Activated naive CD8-positive, alpha-beta T cell treated with anti-CD3 and anti-CD28 coated beads, Interleukin-2, amount 50 U/mL, for 16 hours (primary cell): ENCODE results near the gene TP53TG3.
"Not testable (repeated sequence)": the region's sequence is repeated elsewhere in the genome, so short reads cannot be mapped to it uniquely, and the experiment has no call there.

Experiments
- DNase-seq: peaks from one replicate; pipeline ENCODE4 v3.0.0-alpha.2; 2020; ENCODE audit warnings: low read depth, low spot score

The TP53TG3 gene, protein sequence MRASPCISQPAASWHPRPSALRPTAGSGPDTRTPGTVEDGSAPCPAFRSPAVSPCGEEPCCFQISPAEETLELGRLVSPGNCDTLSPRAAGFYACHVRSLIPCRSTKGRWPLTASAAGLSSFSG

DNA sequence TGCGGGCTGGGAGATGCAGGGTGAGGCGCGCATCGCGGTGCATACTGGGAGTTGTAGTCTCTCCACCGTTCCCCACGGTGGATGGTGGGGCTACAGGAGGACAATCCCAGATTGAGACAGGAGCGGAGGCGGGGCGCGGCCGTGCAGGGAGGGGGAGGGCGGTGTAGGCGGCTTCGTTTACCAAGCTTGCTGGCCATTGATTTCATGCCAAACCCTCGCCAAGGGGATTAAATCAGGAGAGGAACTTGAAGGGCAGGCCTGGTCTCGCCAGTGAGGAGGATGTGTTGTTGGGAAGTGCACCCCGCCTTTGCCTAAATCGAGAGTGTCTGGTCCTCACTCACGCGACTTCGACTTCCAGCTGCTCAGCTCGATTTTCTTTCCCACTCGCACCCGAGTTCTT lies at the start of gene TP53TG3:
Gene TP53TG3 (minus strand): TSS at position 101 of the 400 bp plus-strand sequence. CDS start 68 bp downstream, at position 33.
- not testable (repeated sequence) for DNase-seq

DNA sequence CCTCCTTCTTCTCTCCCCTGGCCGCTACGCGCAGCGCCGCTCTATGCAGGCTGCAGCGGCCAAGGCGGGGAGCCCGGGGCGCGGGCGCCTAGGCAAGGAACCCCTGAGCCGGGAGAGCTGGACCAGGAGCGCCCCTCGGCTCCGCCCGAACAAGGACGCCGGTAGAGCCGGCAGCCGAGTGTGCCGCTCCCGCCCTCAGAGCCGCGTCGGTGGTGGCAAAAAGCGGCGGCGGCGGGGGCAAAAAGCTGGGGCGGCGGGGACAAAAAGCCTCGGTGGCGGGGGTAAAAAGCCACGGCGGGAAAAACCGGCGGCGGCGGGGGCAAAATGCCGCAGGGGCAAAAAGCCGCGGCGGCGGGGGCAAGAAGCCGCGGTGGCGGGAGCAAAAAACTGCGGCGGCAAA lies 25.1 kb downstream of the TP53TG3 start:
- DNase-seq = not testable (repeated sequence)

DNA sequence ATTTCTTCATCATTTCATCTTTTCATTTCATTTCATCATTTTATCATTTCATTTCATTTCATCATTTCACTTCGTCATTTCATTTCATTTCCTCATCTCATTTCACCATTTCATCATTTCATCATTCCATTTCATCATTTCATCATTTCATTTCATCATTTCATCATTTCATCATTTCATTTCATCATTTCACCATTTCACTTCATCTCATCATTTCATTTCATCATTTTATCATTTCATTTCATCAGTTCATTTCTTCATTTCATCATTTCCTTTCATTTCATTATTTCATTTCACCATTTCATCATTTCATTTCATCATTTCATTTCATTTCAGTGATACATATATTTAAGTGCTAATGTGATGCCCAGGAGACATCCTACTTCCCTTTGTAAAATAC lies 28.4 kb downstream of the TP53TG3 start:
- not testable (repeated sequence) for DNase-seq

DNA sequence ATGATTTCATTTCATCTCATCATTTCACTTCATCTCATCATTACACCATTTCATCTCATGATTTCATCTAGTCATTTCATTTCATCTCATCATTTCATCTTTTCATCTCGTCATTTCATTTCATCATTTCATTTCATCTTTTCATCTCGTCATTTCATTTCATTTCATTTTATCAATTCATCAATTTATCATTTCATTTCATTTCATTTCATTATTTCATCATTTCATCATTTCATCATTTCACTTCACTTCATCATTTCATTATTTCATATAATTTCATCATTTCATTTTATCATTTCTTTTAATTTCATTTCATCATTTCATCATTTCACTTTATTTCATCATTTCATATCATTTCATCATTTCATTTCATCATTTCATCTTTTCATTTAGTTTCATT lies 29.2 kb downstream of the TP53TG3 start:
- DNase-seq = not testable (repeated sequence)

DNA sequence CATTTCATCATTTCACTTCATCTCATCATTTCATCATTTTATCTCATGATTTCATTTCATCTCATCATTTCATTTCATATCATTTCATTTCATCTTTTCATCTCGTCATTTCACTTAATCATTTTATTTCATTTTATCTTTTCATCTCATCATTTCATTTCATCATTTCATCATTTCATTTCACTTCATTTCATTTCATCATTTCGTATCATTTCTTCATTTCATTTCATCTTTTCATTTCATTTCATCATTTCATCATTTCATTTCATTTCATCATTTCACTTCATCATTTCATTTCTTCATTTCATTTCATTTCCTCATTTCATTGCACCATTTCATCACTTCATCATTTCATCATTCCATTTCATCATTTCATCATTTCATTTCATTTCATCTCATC lies 29.8 kb downstream of the TP53TG3 start:
- DNase-seq = not testable (repeated sequence)

DNA sequence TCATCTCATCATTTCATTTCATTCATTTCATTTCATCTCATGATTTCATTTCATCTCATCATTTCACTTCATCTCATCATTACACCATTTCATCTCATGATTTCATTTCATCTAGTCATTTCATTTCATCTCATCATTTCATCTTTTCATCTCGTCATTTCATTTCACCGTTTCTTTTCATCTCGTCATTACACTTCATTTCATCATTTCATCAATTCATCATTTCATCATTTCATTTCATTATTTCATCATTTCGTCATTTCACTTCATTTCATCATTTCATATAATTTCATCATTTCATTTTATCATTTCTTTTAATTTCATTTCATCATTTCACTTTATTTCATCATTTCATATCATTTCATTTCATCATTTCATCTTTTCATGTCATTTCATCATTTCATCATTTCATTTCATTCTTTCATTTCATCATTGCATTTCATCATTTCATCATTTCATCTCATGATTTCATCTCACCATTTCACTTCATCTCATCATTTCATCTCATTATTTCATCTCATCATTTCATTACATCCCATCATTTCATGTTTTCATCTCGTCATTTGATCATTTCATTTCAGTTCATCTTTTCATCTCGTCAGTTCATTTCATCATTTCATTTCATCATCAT lies 30.6 kb downstream of the TP53TG3 start:
- not testable (repeated sequence) for DNase-seq

DNA sequence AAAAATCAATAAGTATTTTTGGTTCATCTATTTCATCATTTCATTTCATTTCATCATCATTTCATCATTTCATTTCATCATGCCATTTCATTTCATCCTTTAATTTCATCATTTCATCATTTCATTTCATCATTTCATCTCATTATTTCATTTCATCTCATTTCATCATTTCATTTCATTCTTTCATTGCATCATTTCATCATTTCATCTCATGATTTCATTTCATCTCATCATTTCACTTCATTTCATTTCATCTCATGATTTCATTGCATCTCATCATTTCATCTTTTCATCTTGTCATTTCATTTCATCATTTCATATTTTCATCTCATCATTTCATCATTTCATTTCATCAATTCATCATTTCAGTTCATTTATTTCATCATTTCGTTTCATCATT lies 31.2 kb downstream of the TP53TG3 start:
- not testable (repeated sequence) for DNase-seq

DNA sequence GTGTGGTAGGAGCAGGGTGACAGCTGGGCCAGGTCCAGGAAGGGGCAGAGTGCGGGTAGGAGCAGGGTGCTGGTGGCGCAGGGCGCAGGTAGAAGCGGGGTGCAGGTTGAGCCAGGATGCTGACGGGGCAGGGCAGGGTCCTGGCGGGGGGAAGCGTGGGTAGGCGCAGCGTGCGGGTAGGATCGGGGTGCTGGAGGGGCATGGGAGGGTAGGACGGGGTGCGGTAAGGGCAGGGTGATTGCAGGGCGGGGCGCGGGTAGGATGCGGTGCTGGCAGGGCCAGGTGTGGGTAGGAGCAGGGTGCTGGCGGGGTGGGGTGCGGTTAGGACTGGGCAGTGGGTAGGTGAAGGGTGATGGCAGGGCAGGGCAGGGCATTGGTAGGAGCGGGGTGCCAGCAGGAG lies 38.4 kb downstream of the TP53TG3 start:
- not testable (repeated sequence) for DNase-seq

DNA sequence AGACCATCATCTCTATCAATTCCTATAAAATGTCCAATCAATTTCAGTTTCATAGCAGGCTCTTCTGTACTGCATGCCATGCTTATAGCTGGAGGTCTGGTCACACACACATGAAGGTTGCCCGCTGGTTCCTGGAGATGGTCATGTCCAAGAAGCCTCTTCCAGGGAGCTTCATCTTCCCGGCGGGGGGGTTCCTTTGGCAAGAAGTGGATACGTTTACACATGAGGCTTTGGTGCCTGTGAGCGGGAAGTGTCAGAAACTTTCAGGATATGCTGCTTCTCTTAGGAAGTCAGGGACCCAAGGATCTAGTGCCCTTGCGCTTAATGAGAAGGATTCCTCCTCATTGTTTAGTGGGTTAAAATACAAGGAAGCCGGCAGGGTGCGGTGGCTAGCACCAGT lies 43.9 kb downstream of the TP53TG3 start:
- not testable (repeated sequence) for DNase-seq
